ENCODE measurements around the gene VPS41. TPM values are rescaled to one million over a fixed set of nuclear protein-coding genes. Genes with fewer than 3 reads are reported as not detected.
"Not testable (repeated sequence)": the region's sequence is repeated elsewhere in the genome, so short reads cannot be mapped to it uniquely, and the experiment has no call there.

The VPS41 gene
- total RNA-seq, 4 donors from 2014 or later, result 26.4 to 116 (median 41.3) TPM

- DNase-seq, result no peak
- H3K27ac ChIP-seq, result no peak overlapping the region
- TF ChIP-seq CTCF (IDR thresholded peaks at IDR 0.05) (no peak), POLR2A (IDR thresholded peaks at IDR 0.05) (no peak)
- no peaks in the 10 kb centered on the region for H3K27me3 ChIP-seq
- H3K4me1 ChIP-seq, result no peaks in the 10 kb centered on the region
- no peaks in the 10 kb centered on the region for H3K36me3 ChIP-seq
- no peak overlapping the region for H3K4me3 ChIP-seq
- no peaks in the 10 kb centered on the region for H3K9me3 ChIP-seq
Observed at GRCh38 chr7:38855867-38856266, 53.1 kb downstream of the VPS41 start.

GRCh38 chr7:38855386-38855785, 53.6 kb downstream of the VPS41 start:
- no peak overlapping the region for H3K27ac ChIP-seq
- DNase-seq, result no peak
- TF ChIP-seq CTCF (IDR thresholded peaks at IDR 0.05) (no peak), POLR2A (IDR thresholded peaks at IDR 0.05) (no peak)
- no peaks in the 10 kb centered on the region for H3K4me1 ChIP-seq
- H3K4me3 ChIP-seq, result no peak overlapping the region
- H3K9me3 ChIP-seq, result no peaks in the 10 kb centered on the region
- no peaks in the 10 kb centered on the region for H3K36me3 ChIP-seq
- H3K27me3 ChIP-seq, result no peaks in the 10 kb centered on the region

- not testable (repeated sequence) for H3K4me1 ChIP-seq, H3K27me3 ChIP-seq, H3K36me3 ChIP-seq, DNase-seq, H3K27ac ChIP-seq, H3K4me3 ChIP-seq, H3K9me3 ChIP-seq
Observed at GRCh38 chr7:38854947-38855346, 54.0 kb downstream of the VPS41 start.

- Histone ChIP-seq H3K27ac (no peak overlapping the region), H3K36me3 (peaks cover 0 to 4% (median 0%) of the 10 kb centered on the region in 3 donors), H3K27me3 (no peaks in the 10 kb centered on the region), H3K4me3 (no peak overlapping the region), H3K4me1 (no peaks in the 10 kb centered on the region), H3K9me3 (no peaks in the 10 kb centered on the region)
- no peak for TF ChIP-seq POLR2A (IDR thresholded peaks at IDR 0.05)
- no peak for TF ChIP-seq CTCF (IDR thresholded peaks at IDR 0.05)
- no peak for DNase-seq
Observed at GRCh38 chr7:38851321-38851720, 57.7 kb downstream of the VPS41 start.

- no peak overlapping the region for H3K4me3 ChIP-seq
- H3K27me3 ChIP-seq, result no peaks in the 10 kb centered on the region
- DNase-seq, result no peak
- no peak overlapping the region for H3K27ac ChIP-seq
- no peaks in the 10 kb centered on the region for H3K9me3 ChIP-seq
- no peaks in the 10 kb centered on the region for H3K4me1 ChIP-seq
- H3K36me3 ChIP-seq, result peaks cover 0 to 4% (median 0%) of the 10 kb centered on the region in 3 donors
- TF ChIP-seq CTCF (IDR thresholded peaks at IDR 0.05) (no peak), POLR2A (IDR thresholded peaks at IDR 0.05) (no peak)
Observed at GRCh38 chr7:38846280-38846679, 62.7 kb downstream of the VPS41 start.

- no peaks in the 10 kb centered on the region for H3K27me3 ChIP-seq
- no peak overlapping the region for H3K27ac ChIP-seq
- no peak for TF ChIP-seq POLR2A (IDR thresholded peaks at IDR 0.05)
- TF ChIP-seq CTCF (IDR thresholded peaks at IDR 0.05), result no peak
- H3K9me3 ChIP-seq, result no peaks in the 10 kb centered on the region
- H3K4me1 ChIP-seq, result no peaks in the 10 kb centered on the region
- peaks cover 0 to 4% (median 0%) of the 10 kb centered on the region in 3 donors for H3K36me3 ChIP-seq
- DNase-seq, result no peak
- no peak overlapping the region for H3K4me3 ChIP-seq
Observed at GRCh38 chr7:38844952-38845563, 63.9 kb downstream of the VPS41 start.

Measured in Peyer's patch (tissue), 4 donors.